AG08396 (cell line): Measurements from ENCODE around the gene WDR91.
A peak's percentile ranks its signal among the peaks of the same experiment; 100 is the strongest.

Experiments
- DNase-seq: peaks from one replicate; pipeline ENCODE4 v3.0.0; 2012; ENCODE audit warnings: low spot score, mixed read lengths

The WDR91 gene

GRCh38 chr7:135160098-135160857 lies 51.0 kb downstream of the WDR91 start:
- no peak for DNase-seq

- DNase-seq: no peak
Observed at GRCh38 chr7:135159359-135160085, 51.8 kb downstream of the WDR91 start.

GRCh38 chr7:135158874-135159273 lies 52.5 kb downstream of the WDR91 start:
- no peak for DNase-seq

GRCh38 chr7:135158141-135158655 lies 53.1 kb downstream of the WDR91 start:
- no peak for DNase-seq

GRCh38 chr7:135156290-135156689 lies 55.0 kb downstream of the WDR91 start:
- DNase-seq: no peak

GRCh38 chr7:135154734-135155133 lies 56.6 kb downstream of the WDR91 start:
- DNase-seq: no peak

- DNase-seq: no peak
Observed at GRCh38 chr7:135152442-135152841, 58.9 kb downstream of the WDR91 start.

- DNase-seq: no peak
Observed at GRCh38 chr7:135151533-135151932, 59.8 kb downstream of the WDR91 start.

- DNase-seq: no peak
Observed at GRCh38 chr7:135151132-135151531, 60.2 kb downstream of the WDR91 start.

GRCh38 chr7:135150072-135150782 lies 61.1 kb downstream of the WDR91 start:
- no peak for DNase-seq

GRCh38 chr7:135147899-135148721 lies 63.2 kb downstream of the WDR91 start, which contains the start of gene TMEM140:
TSS of gene TMEM140 (plus strand) at chr7:135148072. CDS start at chr7:135164442, 16,370 bp downstream.
- peak; percentile 60 for DNase-seq

GRCh38 chr7:135147341-135147898 lies 63.9 kb downstream of the WDR91 start:
- DNase-seq: peak; percentile 39

GRCh38 chr7:135143885-135144668 lies 67.2 kb downstream of the WDR91 start:
- DNase-seq: no peak
